ENCODE data around the gene RRBP1.

The RRBP1 gene

DNA sequence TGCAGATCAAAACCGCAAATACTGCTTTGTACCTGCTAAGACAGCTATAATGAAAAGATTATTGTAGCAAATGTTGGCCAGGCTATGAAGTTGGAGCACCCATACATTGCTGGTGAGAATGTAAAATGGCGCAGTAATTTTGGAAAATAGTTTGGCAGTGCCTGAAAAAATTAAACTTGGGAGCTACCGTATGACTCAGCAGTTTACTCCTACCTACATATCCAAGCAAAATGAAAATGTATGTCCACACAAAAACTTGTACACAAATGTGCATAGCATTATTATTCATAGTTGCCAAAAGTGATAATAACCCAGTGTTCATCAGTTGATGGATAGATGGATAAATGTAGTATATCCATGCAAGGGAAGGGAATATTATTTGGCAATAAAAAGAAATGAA lies 98.9 kb downstream of the RRBP1 start:
- Histone ChIP-seq H3K36me3 (replicated peaks; ENCODE audit: insufficient read depth, low read length) (no peaks in the 10 kb centered on the region), H3K4me1 (ENCODE audit: low read length) (no peaks in the 10 kb centered on the region), H3K4me3 (ENCODE audit: low read length) (no peak overlapping the region), H3K9ac (ENCODE audit: low read length) (no peak overlapping the region), H3K27me3 (replicated peaks; ENCODE audit: insufficient read depth, low read length) (no peaks in the 10 kb centered on the region), H4K20me1 (ENCODE audit: insufficient read depth, low read length) (no peaks in the 10 kb centered on the region), H3K27ac (ENCODE audit: low read length) (no peak overlapping the region), H2AFZ (ENCODE audit: low read length) (no peak overlapping the region), H3K79me2 (ENCODE audit: low read length) (peaks cover 75% of the 10 kb centered on the region), H3K9me3 (replicated peaks; ENCODE audit: insufficient read depth, low read length) (no peaks in the 10 kb centered on the region), H3K4me2 (ENCODE audit: low read depth, low read length) (no peak overlapping the region), H3K9me2 (replicated peaks; ENCODE audit: insufficient read depth, low read length) (no peaks in the 10 kb centered on the region), H3F3A (ENCODE audit: insufficient read depth, low read length) (no peaks in the 10 kb centered on the region)
- no peak for DNase-seq
- TF ChIP-seq EZH2phosphoT487 (IDR thresholded peaks at IDR 0.05; ENCODE audit: low read length) (no peak), EZH2 (optimal IDR thresholded peaks at IDR 0.05; ENCODE audit: low read depth, low read length) (no peak)
- TF ChIP-seq, protein P1, sequence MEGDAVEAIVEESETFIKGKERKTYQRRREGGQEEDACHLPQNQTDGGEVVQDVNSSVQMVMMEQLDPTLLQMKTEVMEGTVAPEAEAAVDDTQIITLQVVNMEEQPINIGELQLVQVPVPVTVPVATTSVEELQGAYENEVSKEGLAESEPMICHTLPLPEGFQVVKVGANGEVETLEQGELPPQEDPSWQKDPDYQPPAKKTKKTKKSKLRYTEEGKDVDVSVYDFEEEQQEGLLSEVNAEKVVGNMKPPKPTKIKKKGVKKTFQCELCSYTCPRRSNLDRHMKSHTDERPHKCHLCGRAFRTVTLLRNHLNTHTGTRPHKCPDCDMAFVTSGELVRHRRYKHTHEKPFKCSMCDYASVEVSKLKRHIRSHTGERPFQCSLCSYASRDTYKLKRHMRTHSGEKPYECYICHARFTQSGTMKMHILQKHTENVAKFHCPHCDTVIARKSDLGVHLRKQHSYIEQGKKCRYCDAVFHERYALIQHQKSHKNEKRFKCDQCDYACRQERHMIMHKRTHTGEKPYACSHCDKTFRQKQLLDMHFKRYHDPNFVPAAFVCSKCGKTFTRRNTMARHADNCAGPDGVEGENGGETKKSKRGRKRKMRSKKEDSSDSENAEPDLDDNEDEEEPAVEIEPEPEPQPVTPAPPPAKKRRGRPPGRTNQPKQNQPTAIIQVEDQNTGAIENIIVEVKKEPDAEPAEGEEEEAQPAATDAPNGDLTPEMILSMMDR (IDR thresholded peaks at IDR 0.05; ENCODE audit: low read length), result no peak

DNA sequence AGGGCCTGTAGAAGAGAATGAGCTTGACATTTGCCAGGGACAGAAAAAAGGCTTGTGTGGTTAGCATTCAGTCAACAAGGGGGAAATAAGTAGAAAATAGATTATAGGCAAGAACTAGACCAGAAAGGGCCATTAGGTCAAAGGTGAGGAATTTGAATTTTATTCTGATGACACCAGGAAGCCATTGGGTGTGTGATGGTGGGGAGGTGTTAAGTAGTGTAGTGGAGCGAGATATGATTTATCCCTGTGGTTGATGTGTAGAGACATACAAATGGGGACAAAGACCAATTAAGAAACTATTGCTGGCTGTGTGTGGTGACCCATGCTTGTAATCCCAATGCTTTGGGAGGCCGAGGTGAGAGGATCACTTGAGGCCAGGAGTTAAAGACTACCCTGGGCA lies 101.1 kb downstream of the RRBP1 start:
- TF ChIP-seq, protein P1 (IDR thresholded peaks at IDR 0.05; ENCODE audit: low read length), result no peak
- no peak for TF ChIP-seq EZH2 (optimal IDR thresholded peaks at IDR 0.05; ENCODE audit: low read depth, low read length)
- TF ChIP-seq EZH2phosphoT487 (IDR thresholded peaks at IDR 0.05; ENCODE audit: low read length), result no peak
- Histone ChIP-seq H3F3A (ENCODE audit: insufficient read depth, low read length) (no peaks in the 10 kb centered on the region), H3K9me3 (replicated peaks; ENCODE audit: insufficient read depth, low read length) (no peaks in the 10 kb centered on the region), H3K9me2 (replicated peaks; ENCODE audit: insufficient read depth, low read length) (no peaks in the 10 kb centered on the region), H3K27me3 (replicated peaks; ENCODE audit: insufficient read depth, low read length) (no peaks in the 10 kb centered on the region), H4K20me1 (ENCODE audit: insufficient read depth, low read length) (no peaks in the 10 kb centered on the region), H3K36me3 (replicated peaks; ENCODE audit: insufficient read depth, low read length) (no peaks in the 10 kb centered on the region), H3K9ac (ENCODE audit: low read length) (no peak overlapping the region), H3K4me1 (ENCODE audit: low read length) (no peaks in the 10 kb centered on the region), H2AFZ (ENCODE audit: low read length) (no peak overlapping the region), H3K4me2 (ENCODE audit: low read depth, low read length) (no peak overlapping the region), H3K27ac (ENCODE audit: low read length) (no peak overlapping the region), H3K4me3 (ENCODE audit: low read length) (no peak overlapping the region), H3K79me2 (ENCODE audit: low read length) (peaks cover 72% of the 10 kb centered on the region)
- no peak for DNase-seq

DNA sequence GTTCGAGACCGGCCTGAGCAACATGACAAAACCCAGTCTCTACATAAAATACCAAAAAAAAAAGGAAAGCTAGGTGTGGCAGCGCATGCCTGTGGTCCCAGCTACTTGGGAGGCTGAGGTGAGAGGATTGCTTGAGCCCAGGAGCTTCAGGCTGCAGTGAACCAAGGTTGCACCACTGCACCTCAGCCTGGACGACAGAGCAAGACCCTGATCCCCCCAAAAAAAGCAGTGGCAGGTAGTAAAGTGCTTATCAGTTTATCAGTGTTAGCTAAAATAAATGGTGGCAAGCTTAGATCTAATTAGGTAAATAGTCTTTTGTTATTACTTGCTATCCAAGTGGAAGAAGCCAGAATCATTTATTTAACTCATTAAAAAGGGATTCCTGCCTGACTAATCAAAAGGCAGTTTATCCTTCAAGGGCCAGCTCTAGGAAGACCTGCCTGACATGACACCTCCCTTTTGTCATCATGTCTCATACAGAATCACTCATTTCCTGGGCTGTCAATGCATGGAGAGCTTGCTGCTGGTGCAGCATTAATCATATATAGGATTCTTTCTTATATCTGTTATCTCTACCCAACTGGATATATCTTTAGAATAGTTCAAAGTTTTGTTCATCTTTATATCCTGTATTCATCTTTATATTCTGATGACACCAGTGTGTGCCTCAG lies 102.5 kb downstream of the RRBP1 start:
- no peaks in the 10 kb centered on the region for H3K9me3 ChIP-seq (replicated peaks; ENCODE audit: insufficient read depth, low read length)
- no peaks in the 10 kb centered on the region for H4K20me1 ChIP-seq (ENCODE audit: insufficient read depth, low read length)
- H3K27me3 ChIP-seq (replicated peaks; ENCODE audit: insufficient read depth, low read length), result no peaks in the 10 kb centered on the region
- no peaks in the 10 kb centered on the region for H3F3A ChIP-seq (ENCODE audit: insufficient read depth, low read length)
- H3K4me2 ChIP-seq (ENCODE audit: low read depth, low read length), result no peak overlapping the region
- H3K4me3 ChIP-seq (ENCODE audit: low read length), result no peak overlapping the region
- no peaks in the 10 kb centered on the region; the same call in 1 of the 2 replicates for H3K36me3 ChIP-seq (replicated peaks; ENCODE audit: insufficient read depth, low read length)
- no peak for DNase-seq
- H3K9ac ChIP-seq (ENCODE audit: low read length), result no peak overlapping the region
- no peak overlapping the region for H2AFZ ChIP-seq (ENCODE audit: low read length)
- no peaks in the 10 kb centered on the region for H3K4me1 ChIP-seq (ENCODE audit: low read length)
- H3K9me2 ChIP-seq (replicated peaks; ENCODE audit: insufficient read depth, low read length), result no peaks in the 10 kb centered on the region
- no peak for TF ChIP-seq EZH2phosphoT487 (IDR thresholded peaks at IDR 0.05; ENCODE audit: low read length)
- TF ChIP-seq, protein P1 (IDR thresholded peaks at IDR 0.05; ENCODE audit: low read length), result no peak
- TF ChIP-seq EZH2 (optimal IDR thresholded peaks at IDR 0.05; ENCODE audit: low read depth, low read length), result no peak
- peaks cover 78% of the 10 kb centered on the region for H3K79me2 ChIP-seq (ENCODE audit: low read length)
- no peak overlapping the region for H3K27ac ChIP-seq (ENCODE audit: low read length)
